ENCODE results near the gene LLPH.

Gene LLPH

DNA sequence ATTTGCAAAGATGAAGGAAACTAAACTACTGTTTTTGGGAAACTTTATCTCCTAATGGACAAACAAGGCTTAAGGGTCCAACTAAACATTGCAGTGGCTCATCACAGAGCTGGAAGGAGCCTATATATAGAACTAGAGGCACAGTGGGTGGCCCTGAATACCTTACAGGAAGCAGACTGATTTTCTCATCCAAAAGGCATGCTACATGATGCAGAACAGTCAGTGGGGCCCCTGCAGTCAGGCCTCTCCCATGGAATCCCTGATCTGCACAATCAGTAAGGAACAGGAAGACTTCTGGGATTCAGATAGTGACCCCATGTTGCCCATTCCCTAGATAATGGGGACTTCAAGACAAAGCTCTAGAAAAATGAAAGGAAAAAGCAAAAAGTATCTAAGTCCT is 1.9 kb upstream of the LLPH start:
- H3K27ac ChIP-seq: no peak overlapping the region
- no peak for TF ChIP-seq FOXP2 (optimal IDR thresholded peaks at IDR 0.05; ENCODE audit: control extremely low read depth, extremely low read length, insufficient read depth)
- TF ChIP-seq POLR2AphosphoS5 (IDR thresholded peaks at IDR 0.05; ENCODE audit: borderline replicate concordance, low read depth, low read length): no peak
- TF ChIP-seq EZH2 (IDR thresholded peaks at IDR 0.05): no peak
- H3K36me3 ChIP-seq (ENCODE audit: insufficient read depth, low read length): peaks cover 29% of the 10 kb centered on the region
- H3K9ac ChIP-seq (ENCODE audit: insufficient read length): no peak overlapping the region
- H3K9me3 ChIP-seq (ENCODE audit: low read depth, low read length): no peaks in the 10 kb centered on the region
- H3K4me3 ChIP-seq: no peak overlapping the region
- no peak for DNase-seq (ENCODE audit: low read depth, low spot score)

DNA sequence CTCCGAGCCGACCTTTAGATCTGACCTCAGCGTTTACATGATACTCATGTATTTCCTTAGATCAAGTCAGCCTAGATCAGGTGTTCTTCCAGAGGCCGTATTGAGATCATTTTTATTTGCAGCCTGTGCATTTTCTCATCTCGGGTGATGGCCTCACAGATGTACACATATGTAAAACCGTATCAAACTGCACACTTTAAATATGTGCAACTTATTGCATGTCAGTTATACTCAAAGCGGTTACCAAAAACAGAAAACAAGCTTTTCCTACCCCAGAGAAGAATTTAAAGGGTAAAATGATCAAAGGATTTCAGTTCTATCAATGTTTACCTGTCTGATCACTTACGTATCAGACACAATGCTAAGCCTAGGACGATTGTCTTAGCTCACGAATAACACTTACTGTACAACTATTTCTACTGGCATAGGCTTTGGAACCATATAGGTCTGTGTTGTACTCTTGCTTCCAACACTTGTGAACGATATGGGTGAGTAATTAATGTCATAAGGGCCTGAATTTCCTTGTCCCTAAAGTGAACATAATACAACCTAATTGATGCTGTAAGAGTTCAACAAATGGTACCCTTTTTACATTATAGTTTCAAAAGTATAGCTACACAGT is 628 bp upstream of the LLPH start:
- TF ChIP-seq EZH2 (IDR thresholded peaks at IDR 0.05) (no peak), FOXP2 (optimal IDR thresholded peaks at IDR 0.05; ENCODE audit: control extremely low read depth, extremely low read length, insufficient read depth) (no peak), POLR2AphosphoS5 (IDR thresholded peaks at IDR 0.05; ENCODE audit: borderline replicate concordance, low read depth, low read length) (no peak)
- peak overlapping the region; percentile 100 for H3K4me3 ChIP-seq
- peak overlapping the region; percentile 21; the same call in 1 of the 2 replicates for H3K27ac ChIP-seq
- no peak for DNase-seq (ENCODE audit: low read depth, low spot score)
- H3K36me3 ChIP-seq (ENCODE audit: insufficient read depth, low read length): peaks cover 29% of the 10 kb centered on the region
- H3K9ac ChIP-seq (ENCODE audit: insufficient read length): peak overlapping the region; percentile 97
- no peaks in the 10 kb centered on the region for H3K9me3 ChIP-seq (ENCODE audit: low read depth, low read length)

DNA sequence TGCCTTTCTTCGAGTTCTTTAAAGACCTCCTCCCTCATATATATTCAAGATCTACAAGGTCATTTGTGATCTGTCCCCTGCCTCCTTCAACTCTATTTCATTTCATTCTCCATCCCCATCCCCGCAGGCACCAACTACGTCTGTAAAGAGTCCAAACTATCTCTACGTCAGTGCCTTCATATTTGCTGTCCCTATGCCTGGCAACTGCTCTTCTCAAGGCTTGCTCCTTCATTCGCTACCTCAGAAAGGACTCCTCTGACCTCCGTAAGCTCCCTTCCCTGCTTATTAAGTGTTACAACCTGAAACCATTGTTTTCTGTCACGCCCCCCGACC is 650 bp downstream of the LLPH start:
- Histone ChIP-seq H3K9ac (ENCODE audit: insufficient read length) (peak overlapping the region; percentile 97), H3K27ac (0 out of 2 replicates have a peak overlapping the region, but pooled peaks have one; percentile 21), H3K4me3 (peak overlapping the region; percentile 100), H3K36me3 (ENCODE audit: insufficient read depth, low read length) (peaks cover 37% of the 10 kb centered on the region), H3K9me3 (ENCODE audit: low read depth, low read length) (no peaks in the 10 kb centered on the region)
- TF ChIP-seq FOXP2 (optimal IDR thresholded peaks at IDR 0.05; ENCODE audit: control extremely low read depth, extremely low read length, insufficient read depth): no peak
- no peak for TF ChIP-seq EZH2 (IDR thresholded peaks at IDR 0.05)
- no peak for TF ChIP-seq POLR2AphosphoS5 (IDR thresholded peaks at IDR 0.05; ENCODE audit: borderline replicate concordance, low read depth, low read length)
- no peak for DNase-seq (ENCODE audit: low read depth, low spot score)

DNA sequence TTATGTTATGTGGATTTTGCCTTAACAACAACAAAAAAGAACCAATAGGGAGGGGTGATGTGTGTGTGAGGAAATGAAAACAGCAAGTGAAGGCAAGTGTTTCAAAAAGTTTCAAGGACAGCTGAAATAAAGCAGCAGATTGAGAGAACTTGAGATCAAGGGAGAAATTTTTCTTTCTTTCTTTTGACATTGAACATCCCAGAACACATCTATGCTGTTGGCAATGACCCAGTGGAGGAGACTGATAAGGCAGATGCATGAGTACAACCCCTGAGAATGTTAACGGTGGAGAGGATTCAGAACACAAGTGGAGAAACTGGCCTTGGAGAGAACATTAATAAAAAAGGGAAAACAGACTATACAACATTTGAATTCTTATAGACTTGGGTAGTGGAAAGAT is 2.9 kb downstream of the LLPH start:
- Histone ChIP-seq H3K4me3 (no peak overlapping the region), H3K36me3 (ENCODE audit: insufficient read depth, low read length) (peaks cover 57% of the 10 kb centered on the region), H3K27ac (no peak overlapping the region), H3K9ac (ENCODE audit: insufficient read length) (no peak overlapping the region), H3K9me3 (ENCODE audit: low read depth, low read length) (no peaks in the 10 kb centered on the region)
- no peak for TF ChIP-seq EZH2 (IDR thresholded peaks at IDR 0.05)
- no peak for DNase-seq (ENCODE audit: low read depth, low spot score)

DNA sequence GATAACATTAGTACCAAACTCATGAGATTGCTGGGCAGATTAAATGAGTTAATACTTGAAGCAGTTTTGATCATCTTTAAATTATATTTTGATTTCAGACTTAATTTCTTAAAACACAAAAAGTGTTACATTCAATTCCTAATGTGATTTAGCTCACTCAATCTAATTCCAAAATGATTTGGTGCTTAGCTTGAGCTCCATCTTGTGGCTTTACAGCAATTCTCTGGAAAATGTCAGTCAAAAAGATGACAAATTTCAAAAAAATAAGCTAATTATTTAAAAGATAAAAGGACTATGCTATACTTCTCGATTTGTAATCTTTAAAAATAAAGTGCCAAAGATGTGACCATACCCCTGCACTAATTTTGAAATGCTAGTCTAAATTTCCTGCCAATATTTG is 10.1 kb downstream of the LLPH start:
- H3K9ac ChIP-seq (ENCODE audit: insufficient read length): no peak overlapping the region
- H3K36me3 ChIP-seq (ENCODE audit: insufficient read depth, low read length): peaks cover 46% of the 10 kb centered on the region
- TF ChIP-seq FOXP2 (optimal IDR thresholded peaks at IDR 0.05; ENCODE audit: control extremely low read depth, extremely low read length, insufficient read depth): no peak
- no peak for TF ChIP-seq EZH2 (IDR thresholded peaks at IDR 0.05)
- no peak for TF ChIP-seq POLR2AphosphoS5 (IDR thresholded peaks at IDR 0.05; ENCODE audit: borderline replicate concordance, low read depth, low read length)
- H3K9me3 ChIP-seq (ENCODE audit: low read depth, low read length): no peaks in the 10 kb centered on the region
- no peak overlapping the region for H3K4me3 ChIP-seq
- H3K27ac ChIP-seq: no peak overlapping the region
- no peak for DNase-seq (ENCODE audit: low read depth, low spot score)

DNA sequence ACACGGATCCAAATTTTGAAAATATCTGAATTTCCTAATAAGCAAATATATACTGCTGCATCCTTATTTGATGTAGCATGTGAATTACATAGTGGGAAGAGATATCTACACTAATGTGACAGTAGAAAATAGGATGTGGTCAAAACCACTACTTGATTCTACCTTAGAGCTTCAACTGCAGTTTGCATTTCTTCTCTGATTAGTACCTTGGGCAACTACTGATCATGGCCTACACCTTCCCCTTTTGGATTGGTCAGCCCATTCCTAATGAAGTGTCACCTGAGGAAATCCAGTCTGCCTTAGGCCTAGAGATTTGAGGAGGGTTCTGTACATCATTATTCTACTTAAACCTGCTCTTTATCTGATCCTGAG is 10.7 kb downstream of the LLPH start:
- Histone ChIP-seq H3K4me3 (no peak overlapping the region), H3K27ac (no peak overlapping the region), H3K36me3 (ENCODE audit: insufficient read depth, low read length) (peaks cover 40% of the 10 kb centered on the region), H3K9ac (ENCODE audit: insufficient read length) (no peak overlapping the region), H3K9me3 (ENCODE audit: low read depth, low read length) (no peaks in the 10 kb centered on the region)
- no peak for DNase-seq (ENCODE audit: low read depth, low spot score)
- no peak for TF ChIP-seq FOXP2 (optimal IDR thresholded peaks at IDR 0.05; ENCODE audit: control extremely low read depth, extremely low read length, insufficient read depth)
- TF ChIP-seq POLR2AphosphoS5 (IDR thresholded peaks at IDR 0.05; ENCODE audit: borderline replicate concordance, low read depth, low read length): peak; percentile 11; the same call in 1 of the 2 replicates

DNA sequence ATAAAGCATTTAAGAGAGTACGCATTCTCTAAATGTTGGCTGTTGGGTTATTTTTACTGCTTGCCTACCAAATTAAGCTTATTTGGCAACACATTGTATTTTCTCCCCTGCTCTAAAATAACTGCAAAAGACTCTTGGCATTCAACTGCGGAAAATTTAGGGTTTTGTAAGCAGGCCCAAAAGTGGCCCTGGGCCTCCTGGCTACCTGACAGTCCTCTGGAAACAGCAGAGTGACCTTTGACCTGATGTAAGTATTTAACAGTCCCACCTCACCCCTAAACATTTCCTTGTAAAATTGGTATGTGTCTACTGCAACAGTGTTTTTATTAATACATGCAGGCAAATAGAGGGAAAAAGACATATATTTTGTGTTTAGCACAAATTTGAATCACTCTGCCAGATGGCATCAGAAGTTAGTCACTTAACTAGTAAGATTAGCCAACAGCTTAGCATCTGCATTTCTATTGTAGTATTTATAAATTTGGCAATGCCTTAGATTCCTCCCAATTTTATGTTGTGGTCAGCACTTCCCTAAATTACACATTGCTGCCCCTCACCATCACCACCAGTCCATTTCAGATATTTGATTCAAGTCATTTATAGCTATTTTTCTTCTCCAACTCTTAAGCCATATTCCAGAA is 11.2 kb downstream of the LLPH start:
- Histone ChIP-seq H3K27ac (no peak overlapping the region), H3K9me3 (ENCODE audit: low read depth, low read length) (no peaks in the 10 kb centered on the region), H3K9ac (ENCODE audit: insufficient read length) (no peak overlapping the region), H3K4me3 (no peak overlapping the region), H3K36me3 (ENCODE audit: insufficient read depth, low read length) (peaks cover 35% of the 10 kb centered on the region)
- TF ChIP-seq POLR2AphosphoS5 (IDR thresholded peaks at IDR 0.05; ENCODE audit: borderline replicate concordance, low read depth, low read length) (no peak), FOXP2 (optimal IDR thresholded peaks at IDR 0.05; ENCODE audit: control extremely low read depth, extremely low read length, insufficient read depth) (no peak), EZH2 (IDR thresholded peaks at IDR 0.05) (no peak)
- no peak for DNase-seq (ENCODE audit: low read depth, low spot score)

DNA sequence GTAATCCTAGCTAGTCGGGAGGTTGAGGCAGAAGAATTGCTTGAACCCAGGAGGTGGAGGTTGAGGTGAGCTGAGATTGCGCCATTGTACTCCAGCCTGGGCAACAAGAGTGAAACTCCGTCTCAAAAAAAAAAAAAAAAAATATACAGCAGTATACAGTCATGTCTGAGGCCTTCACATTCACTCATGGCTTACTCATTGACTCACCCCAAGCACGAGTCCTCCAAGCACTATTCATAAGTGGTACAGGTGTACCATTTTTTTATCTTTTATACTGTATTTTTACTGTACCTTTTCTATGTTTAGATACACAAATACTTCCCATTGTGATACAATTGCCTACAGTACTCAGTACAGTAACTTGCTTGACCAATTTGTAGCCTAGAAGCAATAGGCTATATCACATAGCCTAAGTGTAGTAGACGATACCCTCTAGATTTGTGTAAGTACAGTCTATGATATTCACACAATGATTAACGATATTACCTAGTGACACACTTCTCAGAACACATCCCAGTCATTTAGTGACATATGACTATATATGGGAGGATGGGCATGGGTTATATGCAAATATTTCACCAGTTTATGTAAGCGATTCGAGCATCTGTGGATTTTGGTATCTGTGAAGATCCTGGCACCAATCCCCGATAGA is 12.2 kb downstream of the LLPH start:
- no peak overlapping the region for H3K9ac ChIP-seq (ENCODE audit: insufficient read length)
- H3K9me3 ChIP-seq (ENCODE audit: low read depth, low read length): no peaks in the 10 kb centered on the region
- peaks cover 25% of the 10 kb centered on the region for H3K36me3 ChIP-seq (ENCODE audit: insufficient read depth, low read length)
- no peak overlapping the region for H3K4me3 ChIP-seq
- no peak for DNase-seq (ENCODE audit: low read depth, low spot score)
- no peak overlapping the region for H3K27ac ChIP-seq
- TF ChIP-seq EZH2 (IDR thresholded peaks at IDR 0.05) (no peak), POLR2AphosphoS5 (IDR thresholded peaks at IDR 0.05; ENCODE audit: borderline replicate concordance, low read depth, low read length) (no peak), FOXP2 (optimal IDR thresholded peaks at IDR 0.05; ENCODE audit: control extremely low read depth, extremely low read length, insufficient read depth) (no peak)
